GM21717 (cell line): ENCODE results near the gene PUM2.
"Not testable (repeated sequence)": the region's sequence is repeated elsewhere in the genome, so short reads cannot be mapped to it uniquely, and the experiment has no call there.

Experiments used
- ATAC-seq: cut with Tn5 transposase; IDR thresholded peaks from one replicate; pipeline ENCODE4 v1.9.1; 2021; ENCODE audit warnings: mild to moderate bottlenecking, moderate library complexity; ENCODE audit not compliant: unreplicated experiment

Gene PUM2

DNA sequence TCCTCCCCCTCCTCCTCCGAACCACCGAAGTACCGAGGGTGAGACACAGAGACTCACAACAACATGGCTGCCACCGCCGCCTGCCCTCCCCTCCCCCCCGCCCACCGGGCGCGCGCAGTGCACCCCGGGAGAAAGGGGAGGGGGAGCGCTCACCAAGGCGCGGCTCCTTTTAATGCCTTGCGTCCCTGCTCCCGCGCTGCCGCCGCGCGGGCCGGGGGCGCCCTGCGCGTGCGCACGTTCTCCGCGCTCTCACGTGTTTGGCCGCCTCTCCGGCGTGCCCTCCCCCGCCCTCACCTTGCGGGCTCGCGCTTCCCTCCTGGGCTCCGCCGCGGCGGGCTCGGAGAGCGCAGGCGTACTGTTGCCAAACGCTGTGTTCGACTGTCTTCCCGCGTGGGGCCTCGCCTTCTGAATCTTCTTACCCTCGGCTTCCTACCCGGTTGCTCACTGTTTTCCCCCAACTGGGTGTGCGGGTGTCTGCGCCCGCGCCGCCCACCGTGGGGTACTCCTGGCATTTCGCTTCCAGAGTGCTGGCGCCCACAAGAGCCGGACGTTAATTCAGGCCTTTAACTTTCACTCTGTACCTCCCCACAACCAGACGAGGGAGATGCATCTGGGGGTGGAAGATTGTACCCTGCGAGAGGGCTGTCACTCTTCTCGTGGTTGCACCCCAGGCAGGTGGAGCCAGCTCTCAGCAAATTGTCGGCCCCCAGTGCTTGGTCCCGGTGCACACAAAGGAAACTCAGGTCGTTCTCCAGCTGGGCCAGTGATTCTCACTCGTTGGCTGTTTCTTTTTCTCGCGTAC, at the start of gene PUM2:
TSS of gene PUM2 (minus strand) at position 92 of the 802 bp plus-strand sequence. CDS start 23,484 bp downstream, outside the sequence.
- peak; percentile 79 for ATAC-seq

DNA sequence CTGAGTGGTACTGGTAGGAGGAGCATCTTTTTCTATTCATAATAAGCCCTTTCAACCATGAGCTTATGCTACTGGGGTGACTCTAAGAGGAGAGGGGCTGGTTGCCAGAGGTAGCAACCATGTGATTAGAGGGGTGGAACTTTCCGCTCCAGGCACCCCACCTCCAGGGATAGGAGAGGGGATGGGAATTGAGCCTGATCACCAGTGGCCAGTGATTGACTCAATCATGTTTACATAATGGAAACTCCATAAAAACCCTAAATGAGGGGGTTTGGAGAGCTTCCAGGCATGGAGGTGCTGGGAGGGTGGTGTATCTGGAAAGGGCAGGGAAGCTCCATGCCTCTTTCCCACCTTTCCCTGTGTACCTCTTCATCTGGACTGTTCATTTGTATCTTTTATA, 49.7 kb upstream of the PUM2 start:
- no peak for ATAC-seq

DNA sequence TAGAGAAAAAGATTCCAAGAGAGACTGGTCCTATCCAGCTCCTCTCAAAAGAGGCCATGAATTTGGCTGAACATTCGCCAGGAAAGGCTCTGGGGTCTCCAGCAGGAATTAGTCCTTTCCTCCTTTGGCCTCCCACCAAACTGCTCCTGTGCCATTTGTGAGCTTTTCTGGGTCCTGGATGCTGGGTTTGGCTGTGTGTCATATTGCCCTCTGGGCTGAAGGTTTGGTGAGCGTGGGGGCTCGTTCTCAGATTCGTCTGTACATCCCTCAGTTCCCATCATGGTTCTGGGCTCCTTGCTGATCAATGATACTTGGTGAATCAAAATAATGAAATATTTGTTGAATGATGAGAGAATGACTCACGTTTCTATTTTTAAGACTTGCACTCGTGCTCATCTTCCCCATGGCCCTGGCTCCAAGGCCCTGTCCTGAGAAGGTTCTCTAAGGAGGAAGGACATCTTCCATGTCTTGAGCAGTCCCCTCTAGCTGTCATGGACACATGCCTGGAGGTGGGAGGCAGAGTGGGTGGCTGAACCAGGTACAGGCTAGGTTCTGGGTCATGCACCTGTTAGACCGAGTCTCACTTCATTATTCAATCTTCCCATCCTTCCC, 48.4 kb upstream of the PUM2 start:
- ATAC-seq: no peak

- no peak for ATAC-seq
These were observed 47.3 kb upstream of the PUM2 start for GRCh38 chr2:20397811-20398447.

DNA sequence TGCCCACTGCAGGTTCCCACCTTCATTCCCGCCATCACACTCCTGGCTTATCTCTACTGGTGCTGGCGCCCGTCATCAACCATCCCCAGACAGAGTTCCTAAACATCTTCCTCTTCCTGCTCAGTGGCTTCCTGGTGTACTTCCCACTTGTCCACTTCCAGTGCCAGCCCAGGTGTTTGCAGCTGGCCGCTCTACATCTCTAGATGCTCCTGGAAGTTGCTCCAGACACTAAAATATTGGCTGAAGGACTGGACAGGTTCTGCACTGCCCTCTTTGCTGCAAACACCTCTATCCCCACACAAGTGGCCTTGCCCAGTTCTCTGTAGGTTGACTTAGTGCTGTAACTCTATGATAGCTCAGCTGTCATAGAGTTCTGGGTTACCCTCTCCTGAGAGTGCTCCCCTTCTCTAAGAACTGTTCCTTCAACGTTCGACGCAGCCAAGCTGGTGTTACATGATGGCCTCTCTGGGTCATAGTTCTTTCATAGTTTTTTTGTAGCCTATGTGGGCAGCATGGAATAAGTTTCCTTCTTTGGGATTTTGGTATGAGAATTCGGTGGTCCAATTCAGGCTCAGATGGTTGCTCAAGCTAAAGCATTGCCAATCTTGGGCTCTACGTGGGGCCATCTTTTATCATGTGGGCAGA, 45.8 kb upstream of the PUM2 start:
- ATAC-seq: no peak

- no peak for ATAC-seq
These were observed 43.3 kb upstream of the PUM2 start for GRCh38 chr2:20393986-20394385.

GRCh38 chr2:20391951-20392699, 41.5 kb upstream of the PUM2 start:
- no peak for ATAC-seq

DNA sequence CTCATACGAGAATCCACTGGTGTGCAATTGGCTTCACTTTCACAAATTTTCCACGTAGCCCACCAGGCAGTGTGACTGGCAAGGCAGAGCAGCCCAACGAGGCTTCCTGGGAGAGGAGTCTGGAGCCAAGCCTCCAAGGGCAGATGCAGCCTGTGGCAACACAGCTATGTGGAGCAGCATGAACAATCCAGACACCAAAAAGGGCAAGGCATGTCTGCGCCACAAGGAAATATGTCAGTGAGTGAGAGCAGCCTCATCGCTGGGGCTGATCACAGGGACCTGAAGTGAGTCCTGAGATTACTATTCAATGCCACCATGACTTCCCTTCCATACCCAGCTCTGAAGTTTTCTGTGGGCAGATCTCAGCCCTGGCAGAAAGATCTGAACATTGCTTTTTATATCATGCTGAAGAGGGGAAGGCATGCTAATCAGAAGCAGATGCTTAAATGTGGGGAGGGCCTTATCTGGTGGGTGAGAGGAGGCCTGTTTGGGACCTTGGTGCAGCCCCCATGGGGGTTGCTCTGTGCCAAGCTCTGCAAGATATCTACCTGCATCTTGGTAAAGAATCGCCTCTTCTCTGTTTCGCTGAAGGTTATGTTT, 40.0 kb upstream of the PUM2 start:
- no peak for ATAC-seq

DNA sequence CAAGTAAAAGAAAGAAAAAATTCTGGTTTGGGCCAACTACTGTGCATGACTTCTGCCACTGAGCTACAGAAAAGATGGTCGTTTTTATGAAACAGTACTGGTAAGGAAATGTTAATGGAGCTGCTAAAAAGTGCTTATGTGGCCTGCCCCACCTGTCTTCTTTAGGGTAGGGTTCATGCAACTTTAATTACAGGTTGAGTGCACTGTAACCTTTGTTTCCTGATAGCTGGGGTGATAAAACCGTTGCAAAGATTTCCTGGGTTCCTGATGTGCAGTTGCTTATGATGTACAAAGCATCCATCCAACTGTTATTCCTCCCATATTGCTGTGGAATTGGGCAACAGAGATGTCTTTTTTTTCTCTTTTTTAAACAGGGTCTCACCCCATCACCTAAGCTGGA, 34.3 kb upstream of the PUM2 start:
- no peak for ATAC-seq

- ATAC-seq: no peak
These were observed 32.5 kb upstream of the PUM2 start for GRCh38 chr2:20382965-20383810.

- ATAC-seq: no peak
These were observed 30.8 kb upstream of the PUM2 start for GRCh38 chr2:20381457-20381856.

DNA sequence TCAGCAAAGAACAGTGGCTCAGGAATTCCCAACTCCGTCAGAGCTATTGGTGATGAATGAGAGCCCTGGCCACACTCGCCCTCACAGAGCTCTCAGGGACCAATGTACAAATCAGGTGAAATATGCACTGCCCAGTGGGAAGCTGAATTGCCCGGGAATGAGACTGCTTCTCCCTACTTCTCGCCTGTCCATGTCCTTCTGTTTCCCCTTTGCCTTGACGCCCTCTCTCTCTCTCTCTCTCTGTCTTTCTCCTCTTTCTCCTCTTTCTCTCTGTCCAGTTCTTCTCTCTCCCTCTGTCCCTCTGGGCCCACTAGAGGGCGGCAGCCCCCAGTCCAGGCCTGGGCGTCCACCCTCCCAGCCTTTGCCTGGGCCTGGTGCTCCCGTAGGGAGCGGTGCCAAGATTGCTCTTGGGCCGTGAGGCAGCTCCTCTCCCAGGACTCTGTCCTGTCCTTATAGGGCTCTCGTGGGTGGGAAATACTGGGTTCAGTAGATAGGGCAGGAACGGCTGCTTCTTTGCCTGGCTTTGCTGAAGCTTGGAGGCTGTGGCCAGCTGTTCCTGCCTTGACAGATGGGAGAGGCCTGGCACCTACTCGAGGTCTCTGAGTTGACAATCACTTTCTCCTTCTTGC, 28.4 kb upstream of the PUM2 start:
- ATAC-seq: no peak

DNA sequence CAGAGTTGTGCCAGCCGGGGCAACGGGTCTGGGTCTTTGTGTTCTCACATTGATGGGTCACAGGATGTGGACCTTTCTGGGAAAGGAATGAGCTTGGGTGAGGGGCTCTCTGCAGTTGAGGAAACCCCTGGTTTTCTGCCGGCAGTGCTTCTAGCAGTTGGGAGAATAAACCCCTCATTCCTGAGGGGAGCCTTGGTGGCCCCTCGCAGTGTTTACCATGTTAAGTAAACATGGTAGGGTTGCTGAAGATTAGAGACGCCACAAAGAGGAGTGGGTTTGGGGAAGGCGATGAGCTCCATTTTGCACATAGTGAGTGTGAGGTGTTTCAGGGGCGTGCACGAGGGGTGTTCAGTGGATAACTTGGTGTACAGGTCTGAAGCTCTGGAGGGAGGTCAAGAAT, 27.7 kb upstream of the PUM2 start:
- no peak for ATAC-seq

GRCh38 chr2:20377741-20378140, 27.1 kb upstream of the PUM2 start:
- no peak for ATAC-seq

GRCh38 chr2:20374982-20375381, 24.3 kb upstream of the PUM2 start:
- ATAC-seq: not testable (repeated sequence)

DNA sequence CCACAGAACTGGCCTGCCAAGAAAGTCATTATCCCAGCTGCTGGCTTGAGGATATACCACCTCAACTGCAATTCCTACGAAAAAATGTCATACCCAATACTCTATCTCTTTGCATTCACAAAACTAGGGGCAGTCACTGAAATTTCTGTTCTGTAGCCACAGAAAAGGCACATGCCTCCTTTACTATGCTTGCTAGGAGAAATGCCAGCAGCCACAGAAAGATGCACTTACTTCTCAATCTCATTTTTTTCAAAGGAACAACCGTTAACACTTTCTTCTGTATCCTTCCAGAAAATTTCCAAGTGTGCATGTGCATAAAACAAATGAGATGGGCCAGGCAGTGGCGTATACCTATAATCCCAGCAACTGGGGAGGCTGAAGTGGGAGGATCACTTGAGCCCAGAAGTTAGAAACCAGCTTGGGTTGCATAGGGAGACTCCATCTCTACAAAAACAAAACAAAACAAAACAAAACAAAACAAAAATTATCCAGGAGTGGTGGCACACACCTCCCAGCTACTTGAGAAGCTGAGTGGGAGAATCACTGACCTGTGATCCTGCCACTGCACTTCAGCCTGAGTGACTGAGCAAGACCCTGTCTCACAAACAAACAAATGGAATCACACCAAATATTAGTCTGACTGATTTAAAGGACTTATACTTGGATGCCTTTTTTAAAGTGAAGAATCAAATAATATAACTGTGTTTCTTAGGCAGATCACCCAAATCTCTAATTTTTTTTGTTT, 22.4 kb upstream of the PUM2 start:
- no peak for ATAC-seq

DNA sequence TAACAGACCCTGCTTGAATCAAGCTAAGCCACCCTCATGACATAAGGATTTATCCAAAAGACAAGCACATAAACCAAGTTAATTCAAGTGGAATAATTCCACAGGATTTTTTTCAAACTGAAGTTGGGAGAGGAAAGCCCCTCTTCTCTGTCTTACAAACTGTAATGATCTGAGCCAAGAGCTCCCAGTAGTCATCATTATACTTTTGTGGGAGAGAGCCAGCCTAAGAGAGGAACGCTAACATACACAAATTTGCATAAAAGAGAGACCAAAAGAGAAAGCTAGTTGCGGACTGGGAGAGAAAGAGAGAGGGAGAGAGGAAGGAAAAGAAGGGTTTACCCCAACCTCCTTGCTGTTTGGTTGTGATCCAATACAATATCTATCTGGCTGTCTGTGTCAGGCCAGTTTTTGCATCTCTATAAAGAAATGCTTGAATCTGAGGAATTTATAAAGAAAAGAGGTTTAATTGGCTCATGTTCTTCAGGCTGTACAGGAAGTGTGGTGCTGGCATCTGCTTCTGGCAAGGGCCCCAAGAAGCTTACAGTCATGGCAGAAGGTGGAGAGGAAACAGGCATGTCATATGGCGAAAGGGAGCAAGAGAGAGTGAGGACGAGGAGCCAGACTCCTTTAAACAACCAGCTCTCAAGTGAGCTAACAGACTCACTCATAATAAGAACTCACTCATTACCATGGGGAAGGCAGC, 20.8 kb upstream of the PUM2 start:
- no peak for ATAC-seq

GRCh38 chr2:20370191-20370590, 19.5 kb upstream of the PUM2 start:
- ATAC-seq: no peak
